ENCODE results near the gene OR9I1. TPM values are rescaled to one million over a fixed set of nuclear protein-coding genes. Genes with fewer than 3 reads are reported as not detected.

OR9I1 gene
- total RNA-seq, 1 experiment from 2014 or later, result not detected

DNA sequence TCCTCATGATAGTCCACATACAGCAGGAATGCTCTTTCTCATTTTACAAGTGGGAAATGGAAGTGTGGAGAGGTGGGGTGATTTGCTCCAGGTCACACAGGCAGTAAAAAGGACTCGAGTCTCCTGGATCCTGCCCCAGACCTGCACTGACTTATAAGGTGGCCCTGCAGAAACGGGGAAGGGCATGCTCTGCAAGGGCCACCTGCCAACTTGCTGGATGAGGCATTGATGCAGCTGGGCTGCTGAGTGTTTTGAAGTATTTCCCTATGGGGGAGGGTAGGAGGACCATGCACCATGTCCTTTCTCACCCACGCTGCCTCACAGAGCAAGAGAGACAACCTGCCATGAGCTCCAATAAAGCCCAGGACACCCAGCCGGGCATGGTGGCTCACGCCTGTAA is 57.6 kb downstream of the OR9I1 start:
- Histone ChIP-seq H3K4me1 (ENCODE audit: low read length) (no peaks in the 10 kb centered on the region), H4K20me1 (ENCODE audit: insufficient read depth, low read depth, low read length) (no peaks in the 10 kb centered on the region), H3K9me2 (replicated peaks; ENCODE audit: insufficient read depth, low read length) (no peaks in the 10 kb centered on the region), H3K4me2 (ENCODE audit: low read depth, low read length, poor library complexity, severe bottlenecking) (no peak overlapping the region), H3K36me3 (ENCODE audit: insufficient read depth, low read length) (no peaks in the 10 kb centered on the region), H3K4me3 (ENCODE audit: low read length) (no peak overlapping the region), H2AFZ (ENCODE audit: low read length) (no peak overlapping the region), H3K27me3 (ENCODE audit: low read length) (no peaks in the 10 kb centered on the region), H3K9me3 (ENCODE audit: low read length) (no peaks in the 10 kb centered on the region), H3K9ac (ENCODE audit: low read length) (no peak overlapping the region), H3K79me2 (ENCODE audit: low read length) (no peaks in the 10 kb centered on the region), H3K27ac (ENCODE audit: low read length) (no peak overlapping the region)
- no peak for DNase-seq

Other genes starting within 250 kb of the OR9I1 start
- not detected in 2 replicates for gene OR9Q1, start 101.6 kb downstream of the OR9I1 start, total RNA-seq (2014; rRNA removed; shearing (Covaris generic); ENCODE audit: low replicate concordance)
- gene OR6Q1, start 94.6 kb downstream of the OR9I1 start, total RNA-seq (2014; rRNA removed; shearing (Covaris generic); ENCODE audit: low replicate concordance), result not detected in 2 replicates
- gene OR9Q2, start 63.5 kb upstream of the OR9I1 start, total RNA-seq (2014; rRNA removed; shearing (Covaris generic); ENCODE audit: low replicate concordance), result not detected in 2 replicates
- gene OR1S2, start 78.6 kb upstream of the OR9I1 start, total RNA-seq (2014; rRNA removed; shearing (Covaris generic); ENCODE audit: low replicate concordance), result not detected in 2 replicates
- gene OR1S1, start 87.2 kb upstream of the OR9I1 start, total RNA-seq (2014; rRNA removed; shearing (Covaris generic); ENCODE audit: low replicate concordance), result not detected in 2 replicates
- gene OR10Q1, start 103.4 kb upstream of the OR9I1 start, total RNA-seq (2014; rRNA removed; shearing (Covaris generic); ENCODE audit: low replicate concordance), result not detected in 2 replicates
- gene OR10W1, start 142.7 kb upstream of the OR9I1 start, total RNA-seq (2014; rRNA removed; shearing (Covaris generic); ENCODE audit: low replicate concordance), result not detected in 2 replicates
- not detected in 2 replicates for gene OR5B17, start 233.5 kb upstream of the OR9I1 start, total RNA-seq (2014; rRNA removed; shearing (Covaris generic); ENCODE audit: low replicate concordance)

Data from Karpas-422 (cell line).